Measurements from ENCODE around the gene L3MBTL3. TPM values are rescaled to one million over a fixed set of nuclear protein-coding genes. Genes with fewer than 3 reads are reported as not detected.

Gene L3MBTL3
- total RNA-seq, 1 donor from 2014 or later = 19.6 TPM

DNA sequence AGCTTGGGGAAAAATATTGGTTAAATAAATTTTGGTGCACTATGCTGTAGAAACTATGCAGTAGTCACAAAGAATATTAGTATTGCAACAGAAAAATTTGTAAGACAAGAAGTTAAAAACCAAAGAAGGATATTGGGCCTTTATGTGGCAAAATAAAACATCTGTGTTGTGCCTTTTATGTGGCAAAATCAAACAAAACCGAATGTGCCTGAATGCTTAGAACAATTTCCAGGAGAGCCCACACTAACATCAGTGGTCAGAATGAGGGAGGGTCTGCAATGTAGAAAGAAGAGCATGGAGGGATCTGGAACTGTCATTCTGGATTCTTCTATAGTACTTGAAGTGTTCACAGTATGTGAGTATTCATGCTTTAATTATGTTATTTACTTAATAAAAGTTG is 75.2 kb downstream of the L3MBTL3 start:
- H3K4me1 ChIP-seq = no peaks in the 10 kb centered on the region
- no peaks in the 10 kb centered on the region for H3K36me3 ChIP-seq
- no peaks in the 10 kb centered on the region for H3K27me3 ChIP-seq
- TF ChIP-seq POLR2A (IDR thresholded peaks at IDR 0.05) (no peak), POLR2AphosphoS5 (IDR thresholded peaks at IDR 0.05; ENCODE audit: insufficient read depth in 1 of 2, low read depth in 1 of 2) (no peak)
- TF ChIP-seq, protein P1, sequence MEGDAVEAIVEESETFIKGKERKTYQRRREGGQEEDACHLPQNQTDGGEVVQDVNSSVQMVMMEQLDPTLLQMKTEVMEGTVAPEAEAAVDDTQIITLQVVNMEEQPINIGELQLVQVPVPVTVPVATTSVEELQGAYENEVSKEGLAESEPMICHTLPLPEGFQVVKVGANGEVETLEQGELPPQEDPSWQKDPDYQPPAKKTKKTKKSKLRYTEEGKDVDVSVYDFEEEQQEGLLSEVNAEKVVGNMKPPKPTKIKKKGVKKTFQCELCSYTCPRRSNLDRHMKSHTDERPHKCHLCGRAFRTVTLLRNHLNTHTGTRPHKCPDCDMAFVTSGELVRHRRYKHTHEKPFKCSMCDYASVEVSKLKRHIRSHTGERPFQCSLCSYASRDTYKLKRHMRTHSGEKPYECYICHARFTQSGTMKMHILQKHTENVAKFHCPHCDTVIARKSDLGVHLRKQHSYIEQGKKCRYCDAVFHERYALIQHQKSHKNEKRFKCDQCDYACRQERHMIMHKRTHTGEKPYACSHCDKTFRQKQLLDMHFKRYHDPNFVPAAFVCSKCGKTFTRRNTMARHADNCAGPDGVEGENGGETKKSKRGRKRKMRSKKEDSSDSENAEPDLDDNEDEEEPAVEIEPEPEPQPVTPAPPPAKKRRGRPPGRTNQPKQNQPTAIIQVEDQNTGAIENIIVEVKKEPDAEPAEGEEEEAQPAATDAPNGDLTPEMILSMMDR (IDR thresholded peaks at IDR 0.05) = no peak
- no peak for DNase-seq (ENCODE audit: extremely low spot score in 2 of 2)
- no peaks in the 10 kb centered on the region for H3K9me3 ChIP-seq
- H3K27ac ChIP-seq = no peak overlapping the region
- intact Hi-C loops (cut with DNase I) = no loop called here
- no peak overlapping the region for H3K4me3 ChIP-seq

DNA sequence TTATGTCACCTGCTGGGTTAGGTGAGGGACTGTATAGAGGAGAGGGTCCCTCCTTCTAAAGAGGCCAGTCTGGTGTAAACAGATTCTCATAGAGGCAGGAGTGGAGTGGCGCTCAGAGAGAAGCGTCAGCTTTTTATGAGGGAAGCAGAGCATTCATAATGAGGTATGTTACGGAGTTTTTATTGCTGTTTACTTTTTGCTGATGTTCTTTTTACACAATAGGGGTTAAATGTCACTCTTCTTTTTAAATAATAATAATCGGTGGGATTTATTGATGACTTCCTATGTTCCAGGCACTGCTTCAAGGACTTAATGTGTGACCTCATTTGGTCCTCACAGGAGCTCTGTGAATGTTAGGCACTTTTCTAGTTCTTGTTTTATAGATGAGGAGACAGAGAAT is 79.9 kb downstream of the L3MBTL3 start:
- Histone ChIP-seq H3K4me3 (no peak overlapping the region), H3K36me3 (no peaks in the 10 kb centered on the region), H3K27me3 (no peaks in the 10 kb centered on the region), H3K4me1 (no peaks in the 10 kb centered on the region), H3K9me3 (no peaks in the 10 kb centered on the region), H3K27ac (no peak overlapping the region)
- intact Hi-C loops (cut with DNase I) = no loop called here
- no peak for DNase-seq (ENCODE audit: extremely low spot score in 2 of 2)
- TF ChIP-seq POLR2AphosphoS5 (IDR thresholded peaks at IDR 0.05; ENCODE audit: insufficient read depth in 1 of 2, low read depth in 1 of 2) = no peak
- TF ChIP-seq, protein P1 (IDR thresholded peaks at IDR 0.05) = no peak
- no peak for TF ChIP-seq POLR2A (IDR thresholded peaks at IDR 0.05)

- Histone ChIP-seq H3K4me3 (no peak overlapping the region), H3K4me1 (no peaks in the 10 kb centered on the region), H3K36me3 (no peaks in the 10 kb centered on the region), H3K27ac (no peak overlapping the region), H3K9me3 (no peaks in the 10 kb centered on the region), H3K27me3 (no peaks in the 10 kb centered on the region)
- intact Hi-C loops (cut with DNase I) = no loop called here
- DNase-seq (ENCODE audit: extremely low spot score in 2 of 2) = no peak
- TF ChIP-seq POLR2A (IDR thresholded peaks at IDR 0.05) (no peak), POLR2AphosphoS5 (IDR thresholded peaks at IDR 0.05; ENCODE audit: insufficient read depth in 1 of 2, low read depth in 1 of 2) (no peak)
- TF ChIP-seq, protein P1 (IDR thresholded peaks at IDR 0.05) = no peak
These were observed 80.7 kb downstream of the L3MBTL3 start for GRCh38 chr6:130099119-130099518.

GRCh38 chr6:130105996-130106704 is 87.8 kb downstream of the L3MBTL3 start:
- no peak overlapping the region for H3K27ac ChIP-seq
- H3K36me3 ChIP-seq = no peaks in the 10 kb centered on the region
- H3K4me3 ChIP-seq = no peak overlapping the region
- no peaks in the 10 kb centered on the region for H3K9me3 ChIP-seq
- TF ChIP-seq, protein P1 (IDR thresholded peaks at IDR 0.05) = no peak
- no peak for TF ChIP-seq POLR2AphosphoS5 (IDR thresholded peaks at IDR 0.05; ENCODE audit: insufficient read depth in 1 of 2, low read depth in 1 of 2)
- TF ChIP-seq POLR2A (IDR thresholded peaks at IDR 0.05) = no peak
- intact Hi-C loops (cut with DNase I) = no loop called here
- no peaks in the 10 kb centered on the region for H3K27me3 ChIP-seq
- DNase-seq (ENCODE audit: extremely low spot score in 2 of 2) = no peak
- H3K4me1 ChIP-seq = no peaks in the 10 kb centered on the region

- Histone ChIP-seq H3K27ac (no peak overlapping the region), H3K27me3 (no peaks in the 10 kb centered on the region), H3K4me1 (no peaks in the 10 kb centered on the region), H3K36me3 (no peaks in the 10 kb centered on the region), H3K4me3 (no peak overlapping the region), H3K9me3 (no peaks in the 10 kb centered on the region)
- DNase-seq (ENCODE audit: extremely low spot score in 2 of 2) = no peak
- intact Hi-C loops (cut with DNase I) = no loop called here
- TF ChIP-seq POLR2AphosphoS5 (IDR thresholded peaks at IDR 0.05; ENCODE audit: insufficient read depth in 1 of 2, low read depth in 1 of 2) (no peak), POLR2A (IDR thresholded peaks at IDR 0.05) (no peak)
- TF ChIP-seq, protein P1 (IDR thresholded peaks at IDR 0.05) = no peak
These were observed 89.3 kb downstream of the L3MBTL3 start for GRCh38 chr6:130107710-130108109.
